Putamen (tissue), 1 donor: ENCODE measurements around the gene ZNF385A.

Source experiments
- DNase-seq: peaks from one replicate; pipeline ENCODE4 v3.0.0-alpha.2; 2016; ENCODE audit warnings: low spot score

The ZNF385A gene

DNA sequence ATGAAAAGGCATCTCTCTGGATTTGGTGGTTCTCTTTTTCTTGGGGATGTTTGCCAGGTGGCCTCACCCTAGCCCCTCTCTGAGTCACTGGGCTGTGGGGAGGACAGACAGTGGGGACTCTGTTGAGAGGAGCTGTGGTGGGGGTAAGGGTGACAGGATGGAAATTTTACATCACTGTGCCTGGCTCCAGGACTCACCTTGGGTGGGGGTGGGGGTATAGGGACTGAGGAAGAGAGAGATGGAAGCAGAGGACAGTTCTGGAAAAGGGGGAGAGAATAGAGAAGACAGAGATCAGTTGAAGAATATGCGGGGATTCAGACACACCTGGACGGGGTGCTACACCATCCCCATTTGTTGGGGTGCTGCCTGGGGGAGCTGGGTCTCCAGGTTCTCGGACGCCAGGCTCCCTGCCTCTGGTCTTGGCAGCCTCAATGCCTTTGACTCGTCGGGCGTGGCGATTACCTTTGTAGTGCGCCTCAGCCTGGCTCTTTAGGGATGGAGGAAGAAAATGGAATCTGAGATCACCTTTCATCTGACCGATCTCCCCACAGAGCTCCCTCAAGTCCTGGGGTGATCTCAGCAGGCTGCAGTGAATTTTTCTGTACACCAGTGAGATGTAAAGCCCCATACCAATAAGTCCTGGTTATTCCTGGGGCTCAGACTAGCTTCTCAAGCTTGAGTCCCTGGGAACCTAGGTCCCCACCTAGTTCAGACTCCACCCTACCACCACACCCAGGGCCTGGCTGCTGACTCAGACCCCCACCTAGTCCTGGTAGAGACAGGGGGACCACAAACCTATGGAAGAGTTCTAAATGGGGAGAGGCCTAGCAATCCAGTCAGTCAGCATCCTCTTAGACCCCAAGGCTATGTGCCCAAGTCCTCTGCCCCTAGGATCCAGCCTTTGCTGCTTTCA lies 10.6 kb downstream of the ZNF385A start:
- no peak for DNase-seq

- DNase-seq = no peak
Observed at GRCh38 chr12:54372113-54372806, 12.3 kb downstream of the ZNF385A start.

DNA sequence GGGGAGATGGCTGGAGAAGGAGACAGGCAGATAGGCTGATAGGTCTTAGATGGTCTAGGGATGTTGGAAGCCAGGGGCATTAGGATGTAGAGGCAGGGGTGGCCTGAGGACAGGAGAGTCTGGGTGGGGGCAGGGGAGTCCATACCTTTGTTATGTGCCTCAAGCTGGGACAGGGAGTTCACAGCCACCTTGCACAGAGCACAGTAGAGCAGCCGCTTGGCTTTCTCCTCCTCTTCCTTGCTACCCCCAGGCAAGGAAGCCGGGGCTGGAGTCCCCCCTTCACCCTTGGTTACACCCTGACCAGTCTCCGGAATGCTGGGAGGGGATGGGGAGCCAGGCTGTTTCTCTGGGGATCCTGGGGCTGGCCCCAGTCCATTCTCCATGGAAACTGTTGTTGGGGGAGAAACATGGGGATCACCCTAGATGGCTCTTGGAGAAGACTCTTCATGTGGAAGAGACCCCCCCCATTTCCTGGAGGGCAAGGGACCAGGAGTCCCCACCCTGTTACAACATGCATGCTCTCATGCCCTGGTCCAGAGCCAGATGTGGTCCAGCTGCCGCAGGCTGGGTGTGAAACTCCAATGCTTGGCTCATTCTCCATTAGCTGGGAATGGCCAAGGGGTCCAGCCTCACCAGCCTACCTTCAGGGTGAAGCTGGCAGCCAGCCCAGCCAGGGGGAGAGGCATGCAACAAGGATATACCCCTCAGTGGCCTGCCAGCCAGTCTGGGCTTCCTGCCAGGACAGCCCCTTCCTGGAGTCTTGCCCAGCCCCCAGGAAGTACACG lies 13.0 kb downstream of the ZNF385A start:
- no peak for DNase-seq

- no peak for DNase-seq
Observed at GRCh38 chr12:54370171-54370730, 14.3 kb downstream of the ZNF385A start.

GRCh38 chr12:54369597-54370131 lies 14.9 kb downstream of the ZNF385A start:
- DNase-seq = no peak

GRCh38 chr12:54368709-54369596 lies 15.6 kb downstream of the ZNF385A start:
- DNase-seq = peak; percentile 88

DNA sequence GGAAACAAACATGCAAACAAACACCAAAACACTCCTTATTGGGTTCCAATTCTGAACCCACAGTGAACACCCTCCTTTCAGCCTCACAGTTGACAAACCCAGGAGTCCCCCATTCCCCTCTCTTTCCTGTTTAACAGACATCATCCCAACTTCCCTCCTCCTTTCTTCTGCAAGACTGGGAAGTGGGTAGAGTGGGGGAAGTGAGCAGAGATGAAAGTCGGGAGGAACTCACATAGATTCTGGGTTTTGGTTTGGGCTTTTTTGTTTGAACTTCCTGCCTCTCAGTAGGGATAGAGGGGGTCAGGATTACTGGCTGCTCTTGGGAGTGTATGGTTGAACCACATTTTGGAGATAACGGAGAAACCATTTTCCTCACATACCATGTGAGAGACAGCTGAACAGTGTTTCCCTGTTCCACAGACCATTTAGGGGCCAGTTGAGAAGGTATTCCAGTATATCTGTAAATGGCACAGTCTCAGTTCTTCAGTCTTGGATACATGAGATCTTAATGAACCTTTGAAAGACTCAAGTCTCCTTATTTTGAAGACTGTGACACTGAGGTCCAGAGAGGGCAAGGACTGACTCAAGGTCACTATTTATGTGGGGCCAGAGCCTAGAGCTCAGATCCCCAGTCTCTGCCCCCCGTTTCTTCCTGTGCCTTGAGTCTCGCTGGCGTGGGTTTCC lies 16.4 kb downstream of the ZNF385A start:
- DNase-seq = no peak

DNA sequence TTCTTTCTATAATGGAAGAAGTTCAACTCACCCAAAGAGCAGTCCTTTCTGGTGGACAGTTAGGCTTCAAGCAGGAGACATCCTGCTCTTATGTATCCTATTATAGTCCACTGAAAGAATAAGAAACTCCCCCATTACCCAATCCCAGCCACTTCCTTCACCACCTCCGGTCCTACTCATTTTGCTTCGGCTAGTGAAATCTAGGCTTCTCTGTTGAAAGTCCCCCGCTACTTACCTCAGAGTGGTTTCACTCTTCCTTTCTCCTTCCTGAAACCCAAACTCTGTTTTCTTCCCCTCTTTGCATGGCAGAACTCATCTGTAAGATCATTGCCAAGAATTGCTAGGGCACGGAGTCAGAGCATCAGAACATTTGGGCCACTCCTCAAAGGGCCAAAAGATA lies 20.1 kb downstream of the ZNF385A start, which contains the start of gene GPR84:
Gene GPR84, minus strand, starts transcription at position 74 of the 400 bp plus-strand sequence. CDS start 635 bp downstream, outside the sequence.
- no peak for DNase-seq

- DNase-seq = no peak
Observed at GRCh38 chr12:54363618-54364017, 20.9 kb downstream of the ZNF385A start.

- no peak for DNase-seq
Observed at GRCh38 chr12:54363047-54363446, 21.5 kb downstream of the ZNF385A start.

DNA sequence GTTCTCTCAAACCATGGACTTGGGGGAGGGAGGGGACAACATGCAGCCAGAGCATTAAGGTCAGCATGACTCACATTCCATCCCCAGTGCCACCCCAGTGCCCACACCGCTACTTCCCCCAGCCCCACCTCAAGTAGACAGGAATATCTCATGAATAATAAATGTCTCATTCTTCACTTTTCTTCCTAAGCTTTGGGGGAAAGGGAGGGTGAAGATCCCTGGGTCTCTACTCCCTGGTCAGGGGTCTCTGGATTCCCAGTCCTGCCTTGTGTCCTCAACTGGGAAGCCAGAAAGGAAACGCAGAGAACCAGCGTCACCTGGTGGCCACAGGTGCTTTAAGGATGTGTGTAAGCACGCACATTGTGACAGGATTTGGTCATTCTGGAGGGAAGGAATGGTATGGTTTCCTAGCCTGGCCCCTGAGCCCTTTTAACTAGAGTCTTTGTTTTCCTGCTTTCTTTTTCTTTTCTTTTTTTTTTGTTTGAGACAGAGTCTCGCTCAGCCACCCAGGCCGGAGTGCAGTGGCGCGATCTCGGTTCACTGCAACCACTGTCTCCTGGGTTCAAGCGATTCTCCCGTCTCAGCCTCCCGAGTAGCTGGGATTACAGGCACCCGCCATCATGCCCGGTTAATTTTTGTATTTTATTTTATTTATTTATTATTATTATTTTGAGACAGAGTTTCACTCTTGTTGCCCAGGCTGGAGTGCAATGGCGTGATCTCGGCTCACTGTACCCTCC lies 23.6 kb downstream of the ZNF385A start:
- DNase-seq = no peak

DNA sequence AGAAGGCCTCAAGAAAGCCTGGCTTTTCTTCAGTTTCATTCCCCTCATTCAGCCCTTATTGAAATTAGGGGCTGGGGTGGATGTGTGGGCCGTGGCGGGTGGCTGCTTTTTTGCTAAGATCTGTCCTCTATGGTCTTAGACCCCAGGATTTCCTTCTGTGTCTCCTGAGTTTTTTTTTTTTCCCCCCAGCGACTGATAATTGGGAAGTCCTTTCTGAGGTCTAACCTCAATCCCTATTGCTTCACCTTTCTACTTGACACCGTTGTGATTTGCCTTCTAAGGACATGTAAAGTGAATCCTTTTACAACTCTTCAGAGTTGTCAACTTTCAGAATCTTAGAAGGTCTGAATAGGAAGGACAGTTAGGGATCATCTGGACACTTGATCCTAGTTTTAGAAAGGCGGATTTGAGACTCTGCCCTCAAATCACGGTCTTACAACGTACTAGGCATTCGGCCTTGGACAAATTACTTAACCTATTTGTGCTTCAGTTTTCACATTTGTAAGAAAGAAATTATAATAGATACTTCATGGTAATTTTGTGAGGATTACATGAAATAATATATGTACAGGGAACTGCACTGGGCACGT lies 24.7 kb downstream of the ZNF385A start:
- DNase-seq = no peak

- peak; percentile 99 for DNase-seq
Observed at GRCh38 chr12:54358945-54359761, 25.4 kb downstream of the ZNF385A start.

GRCh38 chr12:54358191-54358944 lies 26.2 kb downstream of the ZNF385A start:
- no peak for DNase-seq

- DNase-seq = no peak
Observed at GRCh38 chr12:54357506-54358190, 26.9 kb downstream of the ZNF385A start.

DNA sequence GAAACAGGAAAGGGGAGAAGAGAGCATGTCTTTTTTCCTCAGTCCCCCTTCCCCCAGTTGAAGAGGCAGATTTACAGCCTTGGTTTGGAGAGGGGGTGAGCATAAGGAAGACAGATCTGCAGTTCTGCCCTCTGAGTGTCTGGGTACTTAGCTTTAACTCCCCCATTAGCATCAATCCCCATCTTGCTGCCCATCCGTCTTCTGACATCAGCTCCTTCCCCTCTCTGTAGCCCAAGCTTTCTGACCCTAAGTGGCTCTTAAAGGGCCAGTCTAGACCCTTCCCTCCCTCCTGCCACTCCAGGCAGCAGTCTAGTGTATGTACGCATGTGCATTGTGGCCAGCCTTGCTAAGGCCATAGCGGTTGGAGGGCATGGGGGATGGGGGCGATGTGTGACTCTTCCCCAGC lies 27.6 kb downstream of the ZNF385A start:
- DNase-seq = no peak

- DNase-seq = no peak
Observed at GRCh38 chr12:54356228-54356627, 28.3 kb downstream of the ZNF385A start.
